ENCODE data around the gene AP1AR. TPM values are rescaled to one million over a fixed set of nuclear protein-coding genes. Genes with fewer than 3 reads are reported as not detected.
A peak's percentile ranks its signal among the peaks of the same experiment; 100 is the strongest.

The AP1AR gene
- total RNA-seq, 1 donor from 2014 or later, result 18.9 TPM

- Mint-ChIP-seq H3K27me3 (no peaks in the 10 kb centered on the region), H3K9me3 (no peaks in the 10 kb centered on the region), H3K27ac (peak overlapping the region; percentile 35), H3K36me3 (peaks cover 5% of the 10 kb centered on the region), H3K4me1 (ENCODE audit: unreplicated experiment) (no peaks in the 10 kb centered on the region), H3K4me3 (no peak overlapping the region)
- DNase-seq (ENCODE audit: extremely low spot score, unreplicated experiment), result no peak
- TF ChIP-seq, protein P1, sequence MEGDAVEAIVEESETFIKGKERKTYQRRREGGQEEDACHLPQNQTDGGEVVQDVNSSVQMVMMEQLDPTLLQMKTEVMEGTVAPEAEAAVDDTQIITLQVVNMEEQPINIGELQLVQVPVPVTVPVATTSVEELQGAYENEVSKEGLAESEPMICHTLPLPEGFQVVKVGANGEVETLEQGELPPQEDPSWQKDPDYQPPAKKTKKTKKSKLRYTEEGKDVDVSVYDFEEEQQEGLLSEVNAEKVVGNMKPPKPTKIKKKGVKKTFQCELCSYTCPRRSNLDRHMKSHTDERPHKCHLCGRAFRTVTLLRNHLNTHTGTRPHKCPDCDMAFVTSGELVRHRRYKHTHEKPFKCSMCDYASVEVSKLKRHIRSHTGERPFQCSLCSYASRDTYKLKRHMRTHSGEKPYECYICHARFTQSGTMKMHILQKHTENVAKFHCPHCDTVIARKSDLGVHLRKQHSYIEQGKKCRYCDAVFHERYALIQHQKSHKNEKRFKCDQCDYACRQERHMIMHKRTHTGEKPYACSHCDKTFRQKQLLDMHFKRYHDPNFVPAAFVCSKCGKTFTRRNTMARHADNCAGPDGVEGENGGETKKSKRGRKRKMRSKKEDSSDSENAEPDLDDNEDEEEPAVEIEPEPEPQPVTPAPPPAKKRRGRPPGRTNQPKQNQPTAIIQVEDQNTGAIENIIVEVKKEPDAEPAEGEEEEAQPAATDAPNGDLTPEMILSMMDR (conservative IDR thresholded peaks at IDR 0.05), result no peak
Measured at GRCh38 chr4:112257098-112257497, 25.5 kb downstream of the AP1AR start.

- peaks cover 19% of the 10 kb centered on the region for H3K36me3 Mint-ChIP-seq
- H3K9me3 Mint-ChIP-seq, result no peaks in the 10 kb centered on the region
- H3K27ac Mint-ChIP-seq, result no peak overlapping the region
- TF ChIP-seq, protein P1 (conservative IDR thresholded peaks at IDR 0.05), result peak; percentile 69
- no peak for DNase-seq (ENCODE audit: extremely low spot score, unreplicated experiment)
- no peak overlapping the region for H3K4me3 Mint-ChIP-seq
- no peaks in the 10 kb centered on the region for H3K4me1 Mint-ChIP-seq (ENCODE audit: unreplicated experiment)
- no peaks in the 10 kb centered on the region for H3K27me3 Mint-ChIP-seq
Measured at GRCh38 chr4:112266823-112267222, 35.2 kb downstream of the AP1AR start.

DNA sequence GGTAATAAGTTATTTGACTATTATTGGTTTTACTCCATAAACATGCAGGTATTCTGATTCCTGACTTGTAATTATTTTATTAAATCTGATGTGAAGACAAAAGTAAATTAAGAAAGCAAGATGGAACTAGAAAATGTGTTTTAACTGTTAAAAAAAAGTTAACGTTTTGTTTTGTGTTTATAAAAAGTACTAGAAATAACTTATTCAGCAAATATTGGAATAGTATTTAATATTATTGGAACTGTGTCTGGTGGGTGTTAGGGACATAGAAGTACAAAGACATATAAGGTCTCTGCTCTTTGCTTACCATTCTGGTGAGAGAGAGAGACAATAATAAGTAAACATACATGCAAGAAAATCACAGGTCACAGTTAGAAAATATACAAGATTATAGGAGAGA lies 38.5 kb downstream of the AP1AR start:
- no peak overlapping the region for H3K4me3 Mint-ChIP-seq
- no peaks in the 10 kb centered on the region for H3K27me3 Mint-ChIP-seq
- H3K9me3 Mint-ChIP-seq, result no peaks in the 10 kb centered on the region
- TF ChIP-seq, protein P1 (conservative IDR thresholded peaks at IDR 0.05), result no peak
- peaks cover 27% of the 10 kb centered on the region for H3K36me3 Mint-ChIP-seq
- no peak for DNase-seq (ENCODE audit: extremely low spot score, unreplicated experiment)
- H3K4me1 Mint-ChIP-seq (ENCODE audit: unreplicated experiment), result no peaks in the 10 kb centered on the region
- H3K27ac Mint-ChIP-seq, result no peak overlapping the region

- Mint-ChIP-seq H3K4me1 (ENCODE audit: unreplicated experiment) (no peaks in the 10 kb centered on the region), H3K27me3 (no peaks in the 10 kb centered on the region), H3K9me3 (no peaks in the 10 kb centered on the region), H3K4me3 (no peak overlapping the region), H3K27ac (no peak overlapping the region), H3K36me3 (peaks cover 27% of the 10 kb centered on the region)
- TF ChIP-seq, protein P1 (conservative IDR thresholded peaks at IDR 0.05), result no peak
- DNase-seq (ENCODE audit: extremely low spot score, unreplicated experiment), result no peak
Measured at GRCh38 chr4:112270640-112271421, 39.2 kb downstream of the AP1AR start.

- TF ChIP-seq, protein P1 (conservative IDR thresholded peaks at IDR 0.05), result no peak
- no peaks in the 10 kb centered on the region for H3K27me3 Mint-ChIP-seq
- DNase-seq (ENCODE audit: extremely low spot score, unreplicated experiment), result no peak
- no peak overlapping the region for H3K4me3 Mint-ChIP-seq
- no peaks in the 10 kb centered on the region for H3K9me3 Mint-ChIP-seq
- H3K4me1 Mint-ChIP-seq (ENCODE audit: unreplicated experiment), result no peaks in the 10 kb centered on the region
- H3K36me3 Mint-ChIP-seq, result peaks cover 30% of the 10 kb centered on the region
- no peak overlapping the region for H3K27ac Mint-ChIP-seq
Measured at GRCh38 chr4:112272292-112272691, 40.7 kb downstream of the AP1AR start.
